ENCODE data around the gene FIGN.

DNA sequence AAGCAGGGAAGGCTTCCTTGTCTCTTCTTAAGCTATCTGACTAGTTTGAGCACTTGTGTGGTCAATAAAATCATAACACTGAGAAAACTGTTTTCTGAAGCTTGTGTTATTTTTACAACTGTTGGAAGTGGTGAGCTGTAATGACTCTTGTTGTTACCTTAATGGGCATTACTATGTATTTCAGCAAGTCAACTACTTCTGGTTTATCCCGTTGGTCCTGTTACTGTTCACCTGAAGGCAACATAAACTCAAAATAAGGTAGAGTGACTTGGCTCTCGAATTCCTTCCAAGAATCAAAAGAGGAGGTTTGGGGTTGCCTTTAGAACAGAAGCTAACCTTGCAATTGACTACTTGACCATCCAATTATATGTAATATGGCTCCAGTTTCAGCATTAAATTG is 23.2 kb upstream of the FIGN start:
- TF ChIP-seq EP300 (conservative IDR thresholded peaks at IDR 0.05; ENCODE audit: poor library complexity, severe bottlenecking) (no peak), EZH2 (IDR thresholded peaks at IDR 0.05; ENCODE audit: borderline replicate concordance, insufficient read depth, low read length, poor library complexity, severe bottlenecking) (no peak), RAD21 (conservative IDR thresholded peaks at IDR 0.05) (no peak), POLR2AphosphoS5 (IDR thresholded peaks at IDR 0.05) (no peak)
- TF ChIP-seq, protein P1, sequence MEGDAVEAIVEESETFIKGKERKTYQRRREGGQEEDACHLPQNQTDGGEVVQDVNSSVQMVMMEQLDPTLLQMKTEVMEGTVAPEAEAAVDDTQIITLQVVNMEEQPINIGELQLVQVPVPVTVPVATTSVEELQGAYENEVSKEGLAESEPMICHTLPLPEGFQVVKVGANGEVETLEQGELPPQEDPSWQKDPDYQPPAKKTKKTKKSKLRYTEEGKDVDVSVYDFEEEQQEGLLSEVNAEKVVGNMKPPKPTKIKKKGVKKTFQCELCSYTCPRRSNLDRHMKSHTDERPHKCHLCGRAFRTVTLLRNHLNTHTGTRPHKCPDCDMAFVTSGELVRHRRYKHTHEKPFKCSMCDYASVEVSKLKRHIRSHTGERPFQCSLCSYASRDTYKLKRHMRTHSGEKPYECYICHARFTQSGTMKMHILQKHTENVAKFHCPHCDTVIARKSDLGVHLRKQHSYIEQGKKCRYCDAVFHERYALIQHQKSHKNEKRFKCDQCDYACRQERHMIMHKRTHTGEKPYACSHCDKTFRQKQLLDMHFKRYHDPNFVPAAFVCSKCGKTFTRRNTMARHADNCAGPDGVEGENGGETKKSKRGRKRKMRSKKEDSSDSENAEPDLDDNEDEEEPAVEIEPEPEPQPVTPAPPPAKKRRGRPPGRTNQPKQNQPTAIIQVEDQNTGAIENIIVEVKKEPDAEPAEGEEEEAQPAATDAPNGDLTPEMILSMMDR (IDR thresholded peaks at IDR 0.05; ENCODE audit: poor library complexity, severe bottlenecking): no peak
